ENCODE results near the gene AAR2.

- TF ChIP-seq CTCF (IDR thresholded peaks at IDR 0.05; ENCODE audit: low read depth, low read length, missing input control) (no peak), YY1 (IDR thresholded peaks at IDR 0.05) (no peak), GABPA (IDR thresholded peaks at IDR 0.05 in 1 of 2, conservative IDR thresholded peaks at IDR 0.05 in 1 of 2) (no peak), ATF3 (IDR thresholded peaks at IDR 0.05) (no peak), REST (IDR thresholded peaks at IDR 0.05) (no peak), TAF1 (conservative IDR thresholded peaks at IDR 0.05) (no peak), ZBTB33 (IDR thresholded peaks at IDR 0.05) (no peak), MAX (IDR thresholded peaks at IDR 0.05) (no peak), SP1 (IDR thresholded peaks at IDR 0.05) (no peak), JUND (IDR thresholded peaks at IDR 0.05) (no peak), FOXA1 (IDR thresholded peaks at IDR 0.05) (no peak), EGR1 (IDR thresholded peaks at IDR 0.05; ENCODE audit: low read depth in 2 of 2) (no peak), FOXA2 (IDR thresholded peaks at IDR 0.05) (no peak)
These were observed 68.7 kb downstream of the AAR2 start for GRCh38 chr20:36304786-36305495.
